IMR-90 (cell line): ENCODE results near the gene TEX14.

ENCODE experiments used
- CTCF ChIP-seq: conservative IDR thresholded peaks from 2 replicates; pipeline ENCODE4 v1.5.1; 2012; ENCODE audit warnings: mild to moderate bottlenecking, low read depth, low read length, improper control_type of control experiment
- ELK1 ChIP-seq: fragments of 150-350 bp; IDR thresholded peaks from 2 replicates; pipeline ENCODE4 v1.6.1; 2016; ENCODE audit warnings: low read depth, mild to moderate bottlenecking, low read length, moderate library complexity, borderline replicate concordance
- POLR2A ChIP-seq: IDR thresholded peaks from 2 replicates; pipeline ENCODE4 v1.6.1; 2012; ENCODE audit warnings: mild to moderate bottlenecking, low read depth, low read length
- RAD21 ChIP-seq: IDR thresholded peaks from 2 replicates; pipeline ENCODE4 v1.6.1; 2012; ENCODE audit warnings: low read length, improper control_type of control experiment
- RCOR1 ChIP-seq: IDR thresholded peaks from 2 replicates; pipeline ENCODE4 v1.6.1; 2012; ENCODE audit warnings: mild to moderate bottlenecking, low read length, improper control_type of control experiment; ENCODE audit not compliant: insufficient replicate concordance
- RFX5 ChIP-seq: IDR thresholded peaks from 2 replicates; pipeline ENCODE4 v1.8.0; 2012; ENCODE audit warnings: low read depth, mild to moderate bottlenecking, low read length, moderate library complexity
- USF2 ChIP-seq: fragments of 150-350 bp; IDR thresholded peaks from 2 replicates; pipeline ENCODE4 v1.6.1; 2017; ENCODE audit warnings: mild to moderate bottlenecking, antibody characterized with exemption, low read length, low read depth

GRCh38 chr17:58572846-58573245 is 119.0 kb downstream of the TEX14 start:
- TF ChIP-seq CTCF (no peak), POLR2A (no peak), RCOR1 (no peak), RAD21 (no peak), RFX5 (no peak), ELK1 (no peak), USF2 (no peak)
